ENCODE measurements around the gene PRRC2C. TPM values are rescaled to one million over a fixed set of nuclear protein-coding genes. Genes with fewer than 3 reads are reported as not detected.

The PRRC2C gene
- total RNA-seq, 1 experiment from 2014 or later, result 199 TPM

GRCh38 chr1:171616586-171616985 lies 131.3 kb downstream of the PRRC2C start:
- TF ChIP-seq CTCF (conservative IDR thresholded peaks at IDR 0.05; ENCODE audit: low read depth, low read length), result no peak
- BruUV-seq (replicated peaks), result no TSS peak
- H3F3A ChIP-seq (ENCODE audit: low read length, unreplicated experiment), result no peaks in the 10 kb centered on the region
- ChIA-PET CTCF (no interaction called here), POLR2A (ENCODE audit: unreplicated experiment) (no interaction called here)
- no peaks in the 10 kb centered on the region for H3K4me1 ChIP-seq (ENCODE audit: insufficient read depth, low read length)
- no peaks in the 10 kb centered on the region for H4K20me1 ChIP-seq (ENCODE audit: low read length)
- peaks cover 24% of the 10 kb centered on the region for H3K27me3 ChIP-seq (ENCODE audit: low read length)
- ATAC-seq, result no peak
- no peaks in the 10 kb centered on the region for H3K36me3 ChIP-seq (ENCODE audit: low read depth, low read length)
- no peaks in the 10 kb centered on the region for H3K9me2 ChIP-seq (replicated peaks; ENCODE audit: low read length)
- no peaks in the 10 kb centered on the region for H3K9me3 ChIP-seq (ENCODE audit: low read length)
- no peaks in the 10 kb centered on the region for H3K79me2 ChIP-seq (ENCODE audit: low read length)
- H3K9ac ChIP-seq (ENCODE audit: low read length), result no peak overlapping the region
- no peak for DNase-seq
- intact Hi-C loops (cut with micrococcal nuclease), result no loop called here
- H3K4me3 ChIP-seq (ENCODE audit: low read length), result no peak overlapping the region
- no peak overlapping the region for H3K27ac ChIP-seq (ENCODE audit: low read length)
- no peak overlapping the region for H2AFZ ChIP-seq (ENCODE audit: low read length)
- no peak overlapping the region for H3K4me2 ChIP-seq (ENCODE audit: low read length)

- H3K4me2 ChIP-seq (ENCODE audit: low read length), result no peak within 1 kb of the TSS
- H4K20me1 ChIP-seq (ENCODE audit: low read length), result no peaks in the 10 kb centered on the region
- H3K9ac ChIP-seq (ENCODE audit: low read length), result no peak within 1 kb of the TSS
- DNase-seq (no peak), ATAC-seq (no peak)
- H2AFZ ChIP-seq (ENCODE audit: low read length), result no peak within 1 kb of the TSS
- no TSS peak for BruUV-seq (replicated peaks)
- no peaks in the 10 kb centered on the region for H3F3A ChIP-seq (ENCODE audit: low read length, unreplicated experiment)
- no peaks in the 10 kb centered on the region for H3K79me2 ChIP-seq (ENCODE audit: low read length)
- H3K27ac ChIP-seq (ENCODE audit: low read length), result no peak within 1 kb of the TSS
- H3K9me3 ChIP-seq (ENCODE audit: low read length), result no peaks in the 10 kb centered on the region
- intact Hi-C loops (cut with micrococcal nuclease), result no loop called here
- ChIA-PET POLR2A (ENCODE audit: unreplicated experiment) (no interaction called here), CTCF (no interaction called here)
- no peaks in the 10 kb centered on the region for H3K9me2 ChIP-seq (replicated peaks; ENCODE audit: low read length)
- no peak within 1 kb of the TSS for H3K4me3 ChIP-seq (ENCODE audit: low read length)
- no peaks in the 10 kb centered on the region for H3K36me3 ChIP-seq (ENCODE audit: low read depth, low read length)
- H3K4me1 ChIP-seq (ENCODE audit: insufficient read depth, low read length), result no peaks in the 10 kb centered on the region
- H3K27me3 ChIP-seq (ENCODE audit: low read length), result peaks cover 38% of the 10 kb centered on the region
- no peak for TF ChIP-seq EZH2 (IDR thresholded peaks at IDR 0.05; ENCODE audit: low read length, unreplicated experiment)
These were observed 136.8 kb downstream of the PRRC2C start, which contains the start of gene MYOCOS for GRCh38 chr1:171622152-171622462. Gene MYOCOS, plus strand, starts transcription at chr1:171622243. Its CDS starts 1,641 bp downstream, at chr1:171623884.

GRCh38 chr1:171623651-171624331 lies 138.5 kb downstream of the PRRC2C start:
- POLR2A ChIA-PET (ENCODE audit: unreplicated experiment), result no interaction called here
- Histone ChIP-seq H3F3A (ENCODE audit: low read length, unreplicated experiment) (no peaks in the 10 kb centered on the region), H3K36me3 (ENCODE audit: low read depth, low read length) (no peaks in the 10 kb centered on the region), H3K9me2 (replicated peaks; ENCODE audit: low read length) (peaks cover 4% of the 10 kb centered on the region; the same call in 1 of the 2 replicates), H3K9ac (ENCODE audit: low read length) (no peak overlapping the region), H3K4me2 (ENCODE audit: low read length) (no peak overlapping the region), H3K27me3 (ENCODE audit: low read length) (peaks cover 39% of the 10 kb centered on the region), H3K4me1 (ENCODE audit: insufficient read depth, low read length) (no peaks in the 10 kb centered on the region), H2AFZ (ENCODE audit: low read length) (no peak overlapping the region), H3K9me3 (ENCODE audit: low read length) (no peaks in the 10 kb centered on the region), H3K27ac (ENCODE audit: low read length) (no peak overlapping the region), H3K79me2 (ENCODE audit: low read length) (no peaks in the 10 kb centered on the region), H4K20me1 (ENCODE audit: low read length) (no peaks in the 10 kb centered on the region), H3K4me3 (ENCODE audit: low read length) (no peak overlapping the region)
- CTCF ChIA-PET, result no interaction called here
- DNase-seq (no peak), ATAC-seq (no peak)
- intact Hi-C loops (cut with micrococcal nuclease), result no loop called here
- no peak for TF ChIP-seq EZH2phosphoT487 (IDR thresholded peaks at IDR 0.05; ENCODE audit: borderline replicate concordance, low read length)
- TF ChIP-seq EZH2 (IDR thresholded peaks at IDR 0.05; ENCODE audit: low read length, unreplicated experiment), result no peak
- no peak for TF ChIP-seq CTCF (conservative IDR thresholded peaks at IDR 0.05; ENCODE audit: low read depth, low read length)
- BruUV-seq (replicated peaks), result no TSS peak

All from PC-3 (cell line).